ENCODE results near the gene TGM4.

DNA sequence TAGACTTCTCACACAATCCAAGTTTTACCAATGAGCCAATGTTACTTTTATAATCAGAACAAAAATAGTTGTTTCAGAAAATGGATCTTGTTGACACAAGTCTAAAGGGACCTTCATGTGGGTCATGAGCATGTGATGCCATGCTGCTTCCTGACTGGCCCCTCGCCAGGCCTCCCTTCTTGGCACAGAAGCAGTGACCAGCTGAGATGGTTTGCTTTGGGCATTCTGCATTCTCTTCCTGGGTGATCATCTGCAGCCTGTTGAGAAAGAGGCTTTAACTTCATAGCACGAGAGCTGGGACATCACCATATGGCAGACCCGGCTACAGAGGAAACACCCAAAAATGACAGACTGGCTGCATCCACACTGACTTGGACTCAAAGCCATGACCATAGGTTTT lies 45.7 kb downstream of the TGM4 start:
- TF ChIP-seq POLR2A (IDR thresholded peaks at IDR 0.05; ENCODE audit: low read depth, low read length) = no peak
- TF ChIP-seq POLR2AphosphoS5 (IDR thresholded peaks at IDR 0.05; ENCODE audit: low read depth, low read length) = no peak

Data from GM12892 (cell line).